Stimulated activated CD8-positive, alpha-beta memory T cell treated with anti-CD3 and anti-CD28 coated beads, Interleukin-4, amount 100 ng/mL, for 1 hour (primary cell): ENCODE measurements around the gene PPM1H.

ENCODE experiments used
- DNase-seq, 2 donors: peaks; one replicate each; pipeline ENCODE4 v3.0.0-alpha.2; 2020; ENCODE audit warnings: low read depth in 2 of 2, low spot score in 1 of 2

The PPM1H gene

DNA sequence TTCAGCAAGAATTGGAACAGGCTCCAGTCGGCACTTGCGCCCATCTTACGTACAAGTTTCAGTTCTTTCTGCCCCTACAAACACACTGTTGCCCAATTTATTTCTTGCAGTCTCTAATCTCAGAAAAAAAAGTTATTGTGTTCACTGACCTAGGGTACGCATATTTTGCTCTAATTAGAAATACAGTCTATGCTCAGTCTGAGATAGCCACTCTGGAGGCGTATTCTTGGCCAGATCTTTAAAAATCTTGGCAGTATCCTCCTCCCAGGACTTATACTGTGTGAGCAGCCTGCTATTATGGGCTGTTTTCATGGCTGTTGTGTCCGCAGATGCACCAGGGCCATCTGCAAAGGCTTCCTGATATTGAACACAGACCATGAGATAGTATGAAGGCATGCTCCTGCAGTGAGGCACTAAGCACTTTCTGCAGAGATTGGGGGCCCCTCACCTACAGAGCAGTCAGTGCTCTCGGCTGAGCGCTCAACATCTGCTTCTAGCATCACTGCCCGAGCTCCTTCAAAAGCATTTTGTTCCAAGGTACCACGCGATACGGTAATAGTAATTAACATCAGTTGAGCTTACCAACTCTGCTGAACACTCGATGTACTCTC lies 57.9 kb downstream of the PPM1H start:
- no peak for DNase-seq

DNA sequence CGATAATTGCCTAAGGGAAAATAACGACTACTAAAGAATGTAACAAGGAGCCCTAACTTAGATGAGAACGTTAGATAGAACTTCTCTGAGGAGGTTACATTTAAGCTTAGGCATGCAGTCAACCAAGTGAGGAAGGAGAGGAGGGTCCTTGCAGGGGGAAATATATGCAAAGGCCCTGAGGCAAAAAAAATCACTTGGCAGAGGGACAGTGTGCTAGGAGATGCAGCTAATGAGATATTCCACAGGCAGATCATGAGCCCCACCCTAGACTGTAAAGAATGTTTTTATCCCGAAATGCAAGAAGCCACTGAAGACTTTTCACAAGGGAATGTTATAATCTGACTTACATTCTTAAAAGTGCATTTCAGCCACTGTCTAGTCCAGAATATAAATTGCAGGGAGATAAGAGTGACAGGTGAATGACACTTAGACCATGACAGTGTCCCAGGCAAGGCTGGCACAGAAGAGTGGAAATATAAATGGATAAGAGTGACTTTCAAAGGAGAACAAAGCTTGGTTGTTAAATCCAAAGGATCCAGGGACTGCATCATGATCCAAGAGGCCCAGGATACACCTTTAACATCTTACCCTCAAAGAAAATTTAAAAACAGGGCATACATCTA lies 61.0 kb downstream of the PPM1H start:
- no peak for DNase-seq

DNA sequence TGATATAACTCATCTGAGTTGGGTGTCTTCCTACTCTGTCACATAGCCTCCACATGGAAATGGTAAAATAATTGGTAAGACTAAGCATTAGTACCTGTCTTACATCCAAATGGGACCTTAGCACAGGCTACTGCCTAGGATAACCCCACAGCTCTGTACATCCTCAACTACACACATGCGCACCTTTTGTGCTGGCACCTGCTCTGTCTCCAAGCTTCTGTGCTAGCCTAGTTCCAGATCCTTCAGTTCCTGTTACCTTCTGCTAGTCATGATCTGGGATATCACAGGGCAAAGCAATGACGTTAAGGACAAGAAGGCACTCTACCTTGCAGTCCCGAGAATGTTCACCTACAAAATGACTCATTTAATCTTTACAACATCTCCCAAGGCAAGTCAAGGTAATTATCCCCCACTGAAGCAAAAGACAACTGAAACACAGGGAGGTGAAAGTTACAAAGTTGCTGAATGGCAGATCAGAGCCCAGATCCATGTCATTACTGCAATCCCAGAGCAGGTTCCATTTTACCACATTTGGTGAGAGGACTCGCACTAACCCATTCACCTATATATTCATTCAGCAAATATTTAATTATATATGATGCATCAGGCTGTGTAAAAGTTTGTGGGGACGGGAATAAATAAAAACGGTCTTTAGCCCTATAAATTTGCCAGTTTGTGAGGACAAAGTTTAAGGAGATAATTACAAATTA lies 61.7 kb downstream of the PPM1H start:
- no peak for DNase-seq

DNA sequence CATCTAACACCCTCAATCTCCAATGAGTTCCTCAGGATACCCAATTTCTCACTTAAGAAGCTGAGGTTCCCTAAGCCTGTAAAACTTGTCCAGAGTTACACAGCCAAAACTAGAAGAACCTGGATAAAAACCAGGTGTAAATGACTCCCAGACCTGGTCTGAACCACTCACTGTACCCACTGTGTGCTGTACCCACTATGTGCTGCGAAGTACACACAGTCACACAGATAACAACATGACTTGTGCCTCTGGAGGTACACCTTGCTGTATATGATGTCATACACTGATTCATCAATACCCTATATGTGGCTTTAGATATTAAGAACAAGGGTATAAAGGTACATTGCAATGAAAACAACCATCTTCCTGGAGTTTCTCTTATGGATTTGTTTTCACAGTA lies 66.1 kb downstream of the PPM1H start:
- no peak for DNase-seq

DNA sequence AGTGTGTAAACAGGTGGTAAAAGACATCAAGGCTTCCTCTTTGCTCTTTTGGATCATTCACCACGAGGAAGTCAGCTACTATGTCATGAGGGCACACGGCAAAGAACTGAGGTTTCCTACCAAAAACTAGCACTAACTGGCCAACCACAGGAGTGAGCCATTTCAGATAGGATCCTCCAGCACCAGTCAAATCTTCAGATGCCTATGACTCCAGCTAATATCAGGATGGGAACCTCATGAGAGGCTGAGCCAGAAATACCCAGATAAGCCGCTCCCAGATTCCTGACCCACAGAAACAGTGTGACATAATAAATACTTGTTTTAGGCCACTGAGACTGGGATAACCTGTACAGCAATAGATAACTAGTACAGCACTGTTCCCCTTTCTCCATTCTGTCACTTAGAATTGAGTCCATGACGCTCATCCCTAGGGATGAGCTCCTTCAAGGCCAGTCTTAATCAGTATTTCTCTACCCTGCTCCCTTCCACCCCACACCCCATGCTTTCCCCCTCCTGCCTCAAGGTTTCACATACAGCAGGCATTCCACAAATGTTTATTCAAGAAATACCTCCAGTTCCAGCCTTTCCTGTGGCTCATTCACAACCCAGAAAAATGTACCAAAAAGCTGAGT lies 68.4 kb downstream of the PPM1H start:
- DNase-seq, result no peak

DNA sequence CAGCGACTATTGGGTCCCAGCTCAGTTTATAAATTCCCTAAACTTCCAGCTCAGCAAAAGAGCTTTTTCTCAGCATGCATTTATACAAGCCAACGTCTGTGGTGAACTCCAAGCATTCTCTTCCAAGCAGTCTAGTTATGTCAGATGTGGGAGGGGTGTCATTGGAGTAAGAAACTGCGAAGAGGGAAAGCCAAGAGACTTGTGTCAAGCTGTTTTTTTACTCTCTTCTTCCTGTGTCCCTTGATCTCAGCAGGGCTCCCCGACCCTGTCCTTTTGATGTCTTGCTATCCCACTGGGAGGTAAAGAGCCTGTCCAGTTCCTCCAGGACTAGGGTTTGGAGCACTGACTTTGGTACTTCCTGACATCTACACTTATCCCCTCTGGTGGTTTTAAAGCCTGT lies 69.0 kb downstream of the PPM1H start:
- DNase-seq, result no peak

DNA sequence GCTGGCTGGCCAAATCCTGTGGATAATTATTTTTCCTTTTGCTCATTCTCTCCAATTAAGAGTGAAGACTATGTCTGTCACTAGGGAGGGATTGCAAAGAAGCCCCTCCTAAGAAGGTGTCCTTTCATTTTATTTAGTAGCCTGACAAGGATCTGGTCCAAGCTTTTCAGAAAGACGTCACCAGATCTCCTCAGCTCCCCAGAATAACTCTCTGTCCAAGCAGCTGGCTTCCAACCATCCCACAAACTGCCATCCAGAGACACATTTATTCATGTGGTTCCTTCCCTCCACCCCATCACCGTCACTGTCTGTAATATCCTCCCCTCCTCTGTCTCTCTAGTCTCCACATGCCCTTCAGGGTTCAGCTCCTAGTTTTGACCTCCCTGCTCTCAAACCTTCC lies 69.9 kb downstream of the PPM1H start:
- DNase-seq, result no peak

DNA sequence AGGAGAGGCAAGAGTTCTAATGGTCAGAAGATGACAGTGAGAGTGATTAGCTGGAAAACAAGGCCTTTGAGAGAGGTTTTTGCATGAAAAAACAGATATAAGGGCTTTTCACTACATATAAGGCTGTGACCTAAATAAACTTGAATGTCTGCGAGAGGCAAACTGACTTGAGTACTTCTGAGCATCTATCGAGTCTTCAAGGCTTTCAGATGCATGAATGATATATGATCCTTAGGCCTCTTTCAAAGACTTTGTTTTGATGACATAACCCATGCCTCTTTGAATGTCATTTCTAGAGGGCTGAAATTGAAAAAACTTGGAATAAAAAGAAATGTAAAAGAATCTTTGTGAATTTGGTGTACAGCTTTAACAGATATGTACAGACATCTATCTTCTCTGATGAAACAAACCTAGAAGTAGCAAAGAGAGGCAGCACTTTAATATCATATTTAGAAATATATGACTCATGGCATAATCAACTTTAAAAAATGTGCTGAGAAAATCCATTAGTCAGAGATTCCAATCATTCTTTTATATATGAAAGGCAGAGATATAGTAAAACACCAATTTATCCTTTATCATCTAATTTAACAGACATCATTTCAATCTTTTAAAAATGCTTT lies 72.6 kb downstream of the PPM1H start:
- DNase-seq, result no peak

DNA sequence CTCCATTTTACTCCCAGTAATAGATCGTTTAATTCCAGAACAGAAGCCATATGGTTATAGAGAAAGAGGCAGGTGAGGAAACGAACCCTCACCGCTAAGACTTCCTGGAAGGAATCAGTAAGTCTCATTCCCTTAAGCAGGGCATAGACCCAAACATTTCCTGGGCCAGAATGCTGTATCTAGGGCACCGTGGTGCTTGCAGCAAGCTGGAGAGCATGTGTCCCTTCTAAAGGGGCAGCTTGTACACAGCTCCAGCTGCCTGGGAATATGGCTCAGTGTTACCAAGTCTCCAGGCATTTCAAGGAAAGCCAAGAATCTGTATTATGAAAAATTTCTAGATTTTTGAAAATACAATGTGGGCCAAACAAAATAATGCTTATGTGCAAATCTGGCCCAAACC lies 73.4 kb downstream of the PPM1H start:
- no peak for DNase-seq

DNA sequence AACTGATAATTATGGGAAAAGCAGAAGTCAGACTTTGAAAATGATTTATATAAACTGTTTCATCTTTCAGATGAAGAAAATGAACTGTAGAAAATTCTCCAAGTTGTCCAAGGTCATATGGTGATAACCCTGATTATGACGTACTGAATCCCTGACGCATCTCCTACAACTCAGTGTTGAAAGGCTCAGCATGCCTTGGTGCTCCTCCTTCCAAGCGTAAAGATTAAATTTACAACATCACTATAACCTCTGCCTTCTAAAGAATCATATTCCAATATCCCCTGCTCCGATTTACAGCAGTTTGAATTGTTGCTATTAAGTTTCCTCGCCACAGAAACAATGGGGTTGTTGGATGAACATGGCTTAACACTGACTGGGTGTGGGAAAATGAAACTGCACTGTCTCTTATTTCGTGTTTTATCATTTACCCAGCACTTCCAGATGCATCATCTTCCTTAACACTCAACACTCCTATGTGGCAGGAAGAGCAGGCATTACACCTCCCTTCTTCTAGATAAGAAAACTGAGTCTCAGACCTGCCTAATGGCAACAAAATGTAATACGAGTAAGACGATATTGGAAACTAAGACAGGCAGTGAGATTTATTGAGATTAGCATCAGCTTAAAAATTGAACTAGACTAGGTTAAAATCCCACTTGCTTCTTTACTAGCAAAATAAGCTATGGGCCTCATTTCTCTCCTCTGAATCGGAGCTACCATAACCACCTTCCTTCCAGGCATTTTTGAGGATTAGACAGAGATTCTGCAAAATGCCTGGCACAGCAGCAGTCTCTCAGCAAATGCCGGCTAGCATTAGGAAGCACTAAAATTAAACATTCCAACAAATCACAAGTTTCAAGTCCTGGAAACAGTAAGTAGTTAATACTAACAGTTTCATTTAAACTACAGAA lies 74.2 kb downstream of the PPM1H start:
- DNase-seq, result no peak

DNA sequence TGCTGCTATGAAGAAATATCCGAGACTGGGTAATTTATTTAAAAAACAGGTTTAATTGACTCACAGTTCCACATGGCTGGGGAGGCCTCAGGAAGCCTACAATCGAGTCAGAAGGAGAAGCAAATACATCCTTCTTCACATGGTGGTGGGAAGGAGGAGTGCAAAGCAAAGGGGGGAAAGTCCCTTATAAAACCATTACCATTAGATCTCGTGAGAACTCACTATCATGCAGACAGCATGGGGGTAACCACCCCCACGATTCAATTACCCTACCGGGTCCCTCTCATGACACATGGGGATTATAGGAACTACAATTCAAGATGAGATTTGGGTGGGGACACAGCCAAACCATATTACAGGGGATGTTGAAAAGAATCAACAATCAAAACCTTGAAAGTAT lies 74.9 kb downstream of the PPM1H start:
- DNase-seq, result no peak

DNA sequence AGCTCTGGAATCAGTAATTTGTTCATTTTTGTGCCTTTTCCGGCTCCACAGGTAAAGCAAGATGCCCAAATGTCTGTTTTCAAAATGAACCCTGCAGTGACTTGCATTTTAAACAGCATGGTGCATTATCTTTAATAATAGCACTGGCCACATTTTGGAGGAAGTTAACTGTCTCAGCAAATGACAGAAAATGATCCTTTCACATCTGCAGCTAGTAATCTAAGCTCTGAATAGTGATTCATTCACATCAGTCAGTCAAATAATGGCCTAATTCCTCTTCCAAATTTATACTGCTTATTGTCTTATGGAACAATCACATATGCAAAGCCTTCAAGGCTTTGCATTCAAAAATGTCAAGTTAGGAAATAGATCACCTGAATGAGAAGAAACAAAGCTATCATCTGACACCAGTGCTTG lies 75.6 kb downstream of the PPM1H start:
- no peak for DNase-seq

DNA sequence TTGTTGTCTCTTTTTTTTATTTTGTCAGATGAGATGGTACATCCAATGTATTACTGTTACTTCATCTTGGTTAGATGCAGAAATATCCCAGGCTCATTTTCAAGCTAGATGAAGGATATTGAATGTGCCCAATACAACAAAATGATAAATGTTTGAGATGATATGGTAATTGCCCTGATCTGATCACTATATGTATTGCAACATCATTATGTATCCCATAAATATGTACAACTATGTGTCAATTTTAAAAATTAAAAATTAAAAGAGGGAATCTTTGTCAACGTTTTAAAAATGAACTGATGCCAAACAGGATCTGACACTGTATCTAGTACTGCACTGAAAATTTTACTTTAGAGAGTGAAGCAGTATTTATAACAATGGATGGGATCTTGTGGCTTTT lies 78.5 kb downstream of the PPM1H start:
- DNase-seq, result no peak

DNA sequence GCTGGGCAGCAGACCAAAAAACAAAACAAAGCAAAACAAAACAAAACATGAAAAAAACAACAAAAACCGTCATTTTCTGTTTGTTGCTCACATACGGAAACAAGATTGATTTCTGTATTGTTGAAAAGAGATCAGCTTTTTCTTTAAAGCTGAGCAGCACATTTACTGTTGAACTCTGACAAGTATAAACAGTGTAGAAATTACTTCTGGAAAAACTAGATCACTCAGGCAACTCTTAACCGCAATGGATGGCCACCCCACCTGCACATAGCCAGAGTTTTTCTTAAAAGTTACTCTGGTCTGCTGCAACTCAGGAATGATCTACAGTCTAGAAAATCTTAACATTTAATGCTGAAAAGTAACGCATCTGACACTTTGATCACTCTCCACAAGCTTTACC lies 80.9 kb downstream of the PPM1H start:
- no peak for DNase-seq

DNA sequence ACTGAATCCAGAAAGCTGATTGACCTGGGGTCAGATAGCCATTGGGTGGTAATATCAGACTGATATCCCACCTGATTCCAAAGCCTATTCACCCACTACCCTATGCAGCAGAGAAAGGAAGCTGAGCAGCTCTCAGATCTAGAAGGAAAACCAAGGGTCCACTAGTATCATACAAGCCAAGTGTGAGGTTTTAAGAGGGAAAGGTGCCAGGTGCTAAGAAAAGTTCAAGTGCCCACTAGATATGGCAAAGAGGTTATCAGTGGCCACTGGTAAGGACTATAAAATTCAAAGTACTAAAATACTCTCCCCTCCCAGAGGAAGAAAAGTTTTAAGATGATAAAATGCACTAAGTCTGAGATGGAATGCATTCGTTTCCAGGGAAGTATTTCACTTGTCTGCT lies 85.6 kb downstream of the PPM1H start:
- DNase-seq, result no peak

DNA sequence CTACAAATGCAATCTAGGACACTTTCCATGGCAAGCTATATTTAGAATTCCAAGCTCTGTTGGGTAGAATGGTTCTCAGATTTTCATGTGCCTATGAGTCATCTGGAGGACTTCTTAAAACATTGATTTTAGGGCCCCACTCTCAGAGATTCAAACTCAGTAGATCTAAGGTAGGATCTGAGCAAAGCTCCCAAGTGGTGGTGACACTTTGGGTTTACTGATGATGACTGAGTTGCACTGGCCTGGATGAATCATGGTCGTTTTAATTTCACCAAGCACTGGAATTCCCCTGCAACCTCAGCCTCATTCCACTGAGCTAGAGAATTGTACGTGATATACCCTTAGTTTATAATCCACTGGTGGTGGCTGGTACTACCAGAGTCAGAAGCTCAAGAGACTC lies 86.5 kb downstream of the PPM1H start:
- DNase-seq, result no peak

DNA sequence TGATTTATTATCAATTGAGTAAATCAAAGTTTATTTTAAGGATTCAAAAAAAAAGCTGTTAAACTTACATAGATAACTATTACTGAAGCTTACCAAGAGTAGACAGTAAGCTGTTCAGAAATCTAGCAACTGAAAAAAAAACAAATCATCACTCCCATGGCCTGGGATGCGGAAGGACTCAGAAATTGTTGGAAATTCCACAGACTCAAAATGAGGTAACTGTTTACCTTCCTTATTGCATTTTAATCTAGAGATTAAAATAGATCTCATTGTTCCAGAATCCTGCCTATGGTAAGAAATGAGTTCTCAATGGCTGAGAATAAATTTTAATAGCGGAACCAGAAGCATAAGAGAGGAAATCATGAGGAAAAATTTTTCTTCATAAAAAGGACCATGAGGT lies 87.2 kb downstream of the PPM1H start:
- no peak for DNase-seq

DNA sequence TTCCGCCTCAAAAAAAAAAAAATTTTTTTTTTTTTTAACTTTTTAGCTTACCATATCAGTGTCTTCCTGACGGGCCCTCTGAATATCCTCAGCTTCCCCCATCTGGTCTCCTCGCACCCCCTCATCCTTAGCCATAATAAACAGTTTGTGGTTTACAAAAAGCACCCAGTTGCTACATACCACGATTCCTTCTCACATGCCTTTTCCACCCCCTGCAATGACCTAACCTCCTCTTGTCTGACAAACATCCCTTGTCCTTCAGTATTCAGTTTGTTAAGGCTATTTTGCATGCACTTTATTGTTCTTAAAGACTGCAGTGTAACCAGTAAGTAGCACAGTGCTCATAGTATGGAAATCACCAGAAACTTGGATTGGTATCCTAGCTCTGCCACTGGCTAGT lies 88.5 kb downstream of the PPM1H start:
- no peak for DNase-seq

DNA sequence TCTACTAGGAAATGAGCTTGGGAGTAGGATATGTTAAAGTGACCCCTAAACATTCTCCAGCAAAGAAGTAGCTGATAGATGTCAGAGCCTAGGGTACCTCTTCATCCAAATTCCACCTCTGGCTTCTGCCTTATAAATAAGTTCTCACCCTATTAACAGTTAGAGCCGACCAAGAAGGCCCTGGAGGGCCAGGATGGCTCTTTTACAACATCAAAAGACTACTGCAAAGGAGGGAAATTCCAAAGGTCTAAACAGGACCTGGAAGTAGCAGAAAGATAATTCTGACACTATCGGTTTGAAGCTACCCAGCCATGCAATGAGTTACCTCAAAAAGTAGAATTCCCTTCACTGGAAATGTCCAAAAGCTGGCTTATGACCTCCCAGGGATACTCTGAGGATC lies 90.0 kb downstream of the PPM1H start:
- no peak for DNase-seq

DNA sequence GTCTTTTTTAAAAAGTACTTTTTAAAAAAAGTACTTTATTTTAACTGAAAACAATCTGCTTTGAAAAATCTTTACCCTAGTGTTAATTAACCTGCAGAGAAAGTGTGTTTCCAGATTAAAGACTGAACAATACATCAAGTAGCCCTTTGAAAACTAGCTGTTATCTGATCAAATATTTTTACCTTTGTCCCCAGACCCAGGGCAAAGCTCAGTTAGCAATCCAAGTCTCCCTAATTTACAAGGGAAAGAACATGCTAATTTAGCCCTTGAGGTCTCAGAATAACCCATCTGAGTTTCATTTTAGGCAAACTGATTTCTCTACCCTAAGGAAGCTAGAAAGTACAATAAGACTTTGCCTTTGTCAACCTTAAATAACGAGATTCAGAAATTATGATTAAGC lies 91.2 kb downstream of the PPM1H start:
- no peak for DNase-seq

DNA sequence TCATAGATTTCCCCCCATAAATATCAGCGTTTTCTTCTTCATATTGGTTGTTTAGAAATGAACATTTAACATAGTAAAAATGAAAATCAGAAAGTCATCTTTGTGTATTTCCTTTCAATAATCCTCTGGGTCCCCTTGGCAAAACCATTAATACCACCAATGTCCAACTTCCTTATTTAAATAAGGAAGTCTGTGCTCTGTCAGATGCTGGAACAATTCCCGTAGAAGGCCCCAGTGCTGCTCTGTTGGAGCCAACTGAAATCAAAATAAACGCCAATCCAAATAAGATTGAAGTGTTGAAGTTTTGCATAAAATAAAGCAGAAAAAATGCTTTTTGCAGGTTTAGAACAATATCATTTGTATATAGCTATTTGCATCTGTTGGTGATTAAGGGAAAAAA lies 93.1 kb downstream of the PPM1H start:
- no peak for DNase-seq
